Measurements from ENCODE around the gene PDS5B. TPM values are rescaled to one million over a fixed set of nuclear protein-coding genes. Genes with fewer than 3 reads are reported as not detected.

PDS5B gene
- total and polyA plus RNA-seq, 9 of the 15 experiments (the other 6 are each of a cell fraction or from before 2014, with no cell fraction given), result 6.2 to 23.7 (median 13.1) TPM

DNA sequence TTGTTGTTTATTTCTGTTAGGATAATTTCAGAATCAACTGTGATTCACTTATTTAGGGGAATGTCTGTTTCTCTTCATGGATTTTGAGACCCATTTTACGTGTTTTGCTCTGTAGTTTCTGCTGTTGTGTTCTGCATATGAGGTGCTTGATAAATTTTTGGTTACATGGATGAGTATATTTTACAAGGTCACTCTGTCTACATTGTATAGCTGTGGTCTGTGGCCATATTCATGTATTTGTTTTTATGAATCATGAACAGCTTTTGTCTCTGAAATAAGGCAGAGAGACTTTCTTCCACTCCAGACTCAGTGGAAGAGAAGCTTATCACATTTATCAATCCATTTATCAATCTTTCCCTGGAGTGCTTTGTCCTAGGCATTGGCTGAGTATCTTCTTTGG is 56.6 kb downstream of the PDS5B start:
- ChIA-PET POLR2A (interaction anchor here (0.8 kb wide), 2 partner anchors 16 to 24 kb away, joined by 3 read pairs; no protein-coding TSS in a partner anchor), CTCF (ENCODE audit: low intra/inter-chr PET ratio) (no interaction called here)
- ATAC-seq (no peak), DNase-seq (ENCODE audit: extremely low read depth in 1 of 4, low spot score in 3 of 4) (no peak), FAIRE-seq (no peak)
- BruUV-seq (replicated peaks), result no TSS peak
- no peak overlapping the region for H2AFZ ChIP-seq (ENCODE audit: low read depth, low read length)
- no peaks in the 10 kb centered on the region for H3K36me3 ChIP-seq (ENCODE audit: control insufficient read depth, insufficient read depth, low read length)
- no peak overlapping the region for H3K27ac ChIP-seq (ENCODE audit: extremely low read depth, low read depth, low read length)
- TF ChIP-seq, protein P1, sequence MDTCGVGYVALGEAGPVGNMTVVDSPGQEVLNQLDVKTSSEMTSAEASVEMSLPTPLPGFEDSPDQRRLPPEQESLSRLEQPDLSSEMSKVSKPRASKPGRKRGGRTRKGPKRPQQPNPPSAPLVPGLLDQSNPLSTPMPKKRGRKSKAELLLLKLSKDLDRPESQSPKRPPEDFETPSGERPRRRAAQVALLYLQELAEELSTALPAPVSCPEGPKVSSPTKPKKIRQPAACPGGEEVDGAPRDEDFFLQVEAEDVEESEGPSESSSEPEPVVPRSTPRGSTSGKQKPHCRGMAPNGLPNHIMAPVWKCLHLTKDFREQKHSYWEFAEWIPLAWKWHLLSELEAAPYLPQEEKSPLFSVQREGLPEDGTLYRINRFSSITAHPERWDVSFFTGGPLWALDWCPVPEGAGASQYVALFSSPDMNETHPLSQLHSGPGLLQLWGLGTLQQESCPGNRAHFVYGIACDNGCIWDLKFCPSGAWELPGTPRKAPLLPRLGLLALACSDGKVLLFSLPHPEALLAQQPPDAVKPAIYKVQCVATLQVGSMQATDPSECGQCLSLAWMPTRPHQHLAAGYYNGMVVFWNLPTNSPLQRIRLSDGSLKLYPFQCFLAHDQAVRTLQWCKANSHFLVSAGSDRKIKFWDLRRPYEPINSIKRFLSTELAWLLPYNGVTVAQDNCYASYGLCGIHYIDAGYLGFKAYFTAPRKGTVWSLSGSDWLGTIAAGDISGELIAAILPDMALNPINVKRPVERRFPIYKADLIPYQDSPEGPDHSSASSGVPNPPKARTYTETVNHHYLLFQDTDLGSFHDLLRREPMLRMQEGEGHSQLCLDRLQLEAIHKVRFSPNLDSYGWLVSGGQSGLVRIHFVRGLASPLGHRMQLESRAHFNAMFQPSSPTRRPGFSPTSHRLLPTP (IDR thresholded peaks at IDR 0.05; ENCODE audit: borderline replicate concordance, extremely low read depth, insufficient read length), result no peak
- TF ChIP-seq YY1 (IDR thresholded peaks at IDR 0.05; ENCODE audit: borderline replicate concordance in 1 of 3, control insufficient read depth in 1 of 3, extremely low read depth in 1 of 3, insufficient read depth in 3 of 3, insufficient read length in 1 of 3, insufficient replicate concordance in 2 of 3, low read depth in 1 of 3, low read length in 2 of 3) (no peak), CBX5 (IDR thresholded peaks at IDR 0.05; ENCODE audit: borderline replicate concordance, low read depth) (no peak), ZNF766 (CRISPR knock-in tag; conservative IDR thresholded peaks at IDR 0.05) (no peak), PHB2 (IDR thresholded peaks at IDR 0.05; ENCODE audit: low read depth) (no peak), ZNF316 (IDR thresholded peaks at IDR 0.05) (no peak), HNRNPH1 (optimal IDR thresholded peaks at IDR 0.05; ENCODE audit: low read depth, low read length) (no peak), PHB (CRISPR knock-in tag; IDR thresholded peaks at IDR 0.05) (no peak), YBX1 (IDR thresholded peaks at IDR 0.05) (no peak), ARNT (IDR thresholded peaks at IDR 0.05) (no peak), NEUROD1 (IDR thresholded peaks at IDR 0.05; ENCODE audit: borderline replicate concordance, low read depth, low read length, partially characterized antibody) (no peak), PKNOX1 (IDR thresholded peaks at IDR 0.05) (no peak), HMGN3 (IDR thresholded peaks at IDR 0.05; ENCODE audit: borderline replicate concordance, extremely low read depth, insufficient read length, low read depth, low read length) (no peak), ZNF274 (IDR thresholded peaks at IDR 0.05; ENCODE audit: borderline replicate concordance, low read depth, low read length) (no peak), ZNF695 (CRISPR knock-in tag; IDR thresholded peaks at IDR 0.05) (no peak), TFAM (CRISPR knock-in tag; conservative IDR thresholded peaks at IDR 0.05) (no peak), POLR3G (IDR thresholded peaks at IDR 0.05; ENCODE audit: extremely low read depth, insufficient read length, insufficient replicate concordance) (no peak)
- TF ChIP-seq, protein P2, sequence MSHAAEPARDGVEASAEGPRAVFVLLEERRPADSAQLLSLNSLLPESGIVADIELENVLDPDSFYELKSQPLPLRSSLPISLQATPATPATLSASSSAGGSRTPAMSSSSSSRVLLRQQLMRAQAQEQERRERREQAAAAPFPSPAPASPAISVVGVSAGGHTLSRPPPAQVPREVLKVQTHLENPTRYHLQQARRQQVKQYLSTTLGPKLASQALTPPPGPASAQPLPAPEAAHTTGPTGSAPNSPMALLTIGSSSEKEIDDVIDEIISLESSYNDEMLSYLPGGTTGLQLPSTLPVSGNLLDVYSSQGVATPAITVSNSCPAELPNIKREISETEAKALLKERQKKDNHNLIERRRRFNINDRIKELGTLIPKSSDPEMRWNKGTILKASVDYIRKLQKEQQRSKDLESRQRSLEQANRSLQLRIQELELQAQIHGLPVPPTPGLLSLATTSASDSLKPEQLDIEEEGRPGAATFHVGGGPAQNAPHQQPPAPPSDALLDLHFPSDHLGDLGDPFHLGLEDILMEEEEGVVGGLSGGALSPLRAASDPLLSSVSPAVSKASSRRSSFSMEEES (CRISPR knock-in tag; IDR thresholded peaks at IDR 0.05), result no peak
- H3K4me2 ChIP-seq (ENCODE audit: insufficient read depth, low read length), result no peak overlapping the region
- no peak overlapping the region for H3K9ac ChIP-seq (ENCODE audit: insufficient read depth in 1 of 2, low read depth in 2 of 2, low read length in 2 of 2)
- H3K27me3 ChIP-seq (ENCODE audit: control insufficient read depth in 2 of 2, insufficient read depth in 2 of 2, low read length in 2 of 2), result no peaks in the 10 kb centered on the region
- H3K4me1 ChIP-seq (replicated peaks in 1 of 2; ENCODE audit: control insufficient read depth in 2 of 2, insufficient read depth in 2 of 2, low read length in 2 of 2), result no peaks in the 10 kb centered on the region; a peak in 3 of 5 replicates
- peaks cover 5% of the 10 kb centered on the region for H3K9me1 ChIP-seq (ENCODE audit: control insufficient read depth, insufficient read depth, low read length)
- H3K79me2 ChIP-seq (ENCODE audit: control insufficient read depth, insufficient read depth, low read length), result peaks cover 83% of the 10 kb centered on the region
- in situ Hi-C loops (cut with MboI) (no loop called here), intact Hi-C loops (cut with micrococcal nuclease) (no loop called here)
- 42% methylated on average over 1 of the region's 1 CpG for WGBS (ENCODE audit: insufficient coverage, low coverage, missing lambda C conversion rate)
- 0 out of 2 replicates have a peak, but pooled peaks cover 2% of the 10 kb centered on the region for H4K20me1 ChIP-seq (replicated peaks; ENCODE audit: control insufficient read depth, insufficient read depth, low read length)
- no peaks in the 10 kb centered on the region for H3K9me3 ChIP-seq (replicated peaks; ENCODE audit: control insufficient read depth, insufficient read depth, low read depth, low read length)
- no peak overlapping the region for H3K4me3 ChIP-seq
